ENCODE results near the gene SRC.

The SRC gene

DNA sequence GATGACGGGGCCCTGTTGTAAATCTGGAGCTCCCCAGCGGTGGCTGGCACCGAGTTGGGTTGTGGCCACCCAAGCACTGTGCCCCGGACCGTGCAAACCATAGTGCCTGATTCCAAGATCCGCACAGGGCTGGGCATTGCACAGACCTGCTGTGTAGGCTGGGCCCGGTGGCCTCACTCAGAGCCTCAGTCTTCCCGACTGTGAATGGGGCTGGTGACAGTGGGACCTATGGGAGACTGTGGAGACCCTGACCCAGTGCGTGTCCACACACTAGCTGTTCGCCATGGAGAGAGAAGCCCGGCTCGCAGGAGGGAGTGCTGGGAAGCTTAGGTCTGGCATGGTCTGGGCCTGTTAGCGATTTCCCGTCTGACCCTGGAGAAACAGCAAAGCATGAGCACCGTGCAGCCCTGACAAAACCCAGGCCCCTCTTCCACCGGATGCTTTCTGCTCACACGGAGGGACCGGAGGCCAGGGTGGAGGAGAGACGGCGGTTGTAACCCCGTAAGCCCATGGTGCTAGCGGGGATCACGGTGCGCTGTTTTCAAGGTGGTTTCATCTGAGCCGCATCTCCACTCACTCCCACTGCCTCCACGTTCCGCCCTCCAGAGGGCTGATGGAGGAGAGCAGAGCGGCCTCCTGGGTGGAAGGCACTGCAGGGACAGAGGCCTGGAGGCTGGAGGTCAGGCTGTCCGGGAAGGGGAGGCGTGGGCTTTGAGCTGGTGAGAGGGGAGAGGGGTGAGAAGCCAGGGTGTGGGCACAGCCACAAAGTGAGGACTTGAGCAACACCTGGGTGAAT, 52.2 kb downstream of the SRC start:
- DNase-seq: no peak

DNA sequence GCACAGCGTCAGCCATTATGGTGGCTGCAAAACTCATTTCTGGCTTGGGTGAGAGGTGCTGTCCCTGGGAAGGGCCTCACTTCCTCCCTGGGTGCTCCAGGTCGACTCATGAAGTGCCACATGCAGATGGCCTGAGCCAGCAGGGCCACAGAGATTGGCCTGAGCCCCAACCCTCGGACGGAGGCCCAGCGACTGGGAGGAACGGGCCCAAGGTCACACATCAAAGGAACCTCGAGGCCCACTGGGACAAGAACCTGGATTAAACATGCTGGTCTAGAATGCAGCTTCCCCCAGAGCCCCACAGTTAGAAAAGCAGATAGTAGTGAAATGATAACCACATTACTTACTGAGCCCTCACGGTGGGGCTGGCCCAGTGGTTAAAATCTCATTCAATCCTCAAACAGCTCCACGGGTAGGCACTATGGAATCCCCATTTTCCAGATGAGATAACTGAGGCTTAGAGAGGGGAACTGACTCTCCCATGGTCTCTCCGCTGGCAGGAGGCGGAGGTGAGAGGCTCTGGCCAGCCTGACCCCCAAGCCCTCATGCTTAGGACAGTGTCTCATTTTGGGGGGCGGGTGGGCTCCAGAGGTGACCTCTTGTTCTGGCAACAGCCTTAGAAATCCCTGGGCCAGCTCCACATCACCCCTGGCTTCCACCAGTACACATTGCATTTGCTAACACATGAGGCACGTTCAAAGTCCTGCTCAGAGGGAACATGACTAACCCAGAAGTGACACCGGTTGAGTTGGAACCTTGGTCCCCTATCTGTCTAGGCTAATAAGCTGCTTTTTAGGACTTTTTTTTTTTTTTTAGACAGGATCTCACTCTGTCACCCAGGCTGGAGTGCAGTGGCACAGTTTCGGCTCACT, 53.0 kb downstream of the SRC start:
- DNase-seq: no peak

GRCh38 chr20:37401282-37401929, 55.5 kb downstream of the SRC start:
- DNase-seq: no peak

GRCh38 chr20:37401930-37402675, 56.2 kb downstream of the SRC start:
- no peak for DNase-seq

- DNase-seq: no peak
Observed at GRCh38 chr20:37403107-37404033, 57.4 kb downstream of the SRC start.

DNA sequence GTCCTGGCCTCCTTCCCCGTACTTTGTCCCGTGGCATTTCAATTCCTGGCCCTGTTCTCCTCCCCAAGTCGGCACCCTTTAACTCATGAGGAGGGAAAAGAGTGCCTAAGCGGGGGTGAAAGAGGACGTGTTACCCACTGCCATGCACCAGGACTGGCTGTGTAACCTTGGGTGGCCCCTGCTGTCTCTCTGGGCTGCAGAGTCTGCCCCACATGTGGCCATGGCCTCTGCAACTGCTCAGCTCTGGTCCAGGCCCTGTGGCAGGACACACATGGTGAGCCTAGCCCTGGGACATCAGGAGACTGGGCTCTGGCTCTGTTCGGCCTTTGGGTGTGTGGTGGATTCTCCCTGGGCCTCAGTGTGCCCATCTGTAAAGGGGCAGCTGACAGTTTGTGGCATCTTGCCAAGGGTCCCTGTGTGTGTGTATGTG, 58.5 kb downstream of the SRC start:
- no peak for DNase-seq

- no peak for DNase-seq
Observed at GRCh38 chr20:37405351-37405897, 59.5 kb downstream of the SRC start.

- DNase-seq: no peak
Observed at GRCh38 chr20:37406010-37406998, 60.4 kb downstream of the SRC start.

DNA sequence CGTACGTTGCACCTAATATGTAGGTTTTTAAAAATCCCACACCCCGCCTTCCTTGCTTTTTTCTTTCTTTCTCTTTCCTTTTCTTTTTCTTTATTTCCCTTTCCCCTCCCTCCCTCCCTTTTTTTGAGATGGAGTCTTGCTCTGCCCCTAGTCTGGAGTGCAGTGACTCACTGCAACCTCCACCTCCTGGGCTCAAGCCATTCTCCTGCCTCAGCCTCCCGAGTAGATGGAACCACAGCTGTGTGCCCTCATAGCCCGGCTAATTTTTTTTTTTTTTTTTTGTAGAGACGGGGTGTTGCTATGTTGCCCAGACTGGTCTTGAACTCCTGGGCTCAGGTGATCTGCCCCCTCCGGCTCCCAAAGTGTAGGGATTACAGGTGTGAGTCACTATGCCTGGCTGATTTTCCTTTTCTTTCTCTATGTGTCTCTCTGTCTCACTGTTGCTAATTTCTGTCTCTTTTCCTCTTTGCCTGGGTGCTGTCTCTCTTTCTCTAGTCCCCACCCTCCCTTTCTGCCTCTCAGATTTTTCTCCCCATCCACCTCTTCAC, 61.2 kb downstream of the SRC start:
- DNase-seq: no peak

DNA sequence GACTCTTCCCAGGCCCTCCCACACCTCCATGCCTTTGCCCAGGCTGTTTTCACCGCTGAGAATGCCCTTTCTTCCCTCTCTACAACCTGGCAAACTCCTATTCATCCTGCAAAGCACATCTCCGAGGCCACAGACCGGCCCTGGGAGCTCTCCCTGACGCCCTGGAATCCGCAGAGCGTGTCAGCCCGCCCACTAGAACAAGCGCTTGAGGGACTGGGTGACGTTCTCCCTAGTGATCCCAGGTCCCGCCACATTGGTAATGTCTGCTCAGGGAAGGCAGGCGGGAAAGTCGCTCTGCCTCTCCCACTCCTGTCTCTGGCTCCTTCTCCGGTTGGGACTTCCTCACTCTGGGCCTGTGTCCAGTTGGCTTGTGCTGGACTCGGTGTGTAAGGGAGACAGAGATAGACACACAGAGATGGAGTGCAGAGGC, 61.6 kb downstream of the SRC start:
- DNase-seq: no peak

GRCh38 chr20:37408302-37409193, 62.6 kb downstream of the SRC start:
- DNase-seq: no peak

- no peak for DNase-seq
Observed at GRCh38 chr20:37411408-37412219, 65.7 kb downstream of the SRC start.

DNA sequence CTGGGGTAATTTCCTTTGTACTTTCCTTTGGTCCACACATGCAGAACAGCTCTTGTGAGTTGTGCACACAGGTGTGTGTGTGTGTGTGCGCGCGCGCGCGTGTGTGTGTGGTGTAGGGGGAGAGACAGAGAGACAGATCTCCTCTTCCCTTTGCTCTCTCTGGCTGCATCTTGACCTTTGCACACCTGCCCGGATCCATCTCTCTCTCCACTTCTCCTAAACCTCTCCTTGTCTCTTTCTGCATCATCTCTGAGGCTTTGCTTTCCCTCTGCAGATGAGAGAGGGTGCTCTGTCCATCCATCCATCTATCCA, 67.0 kb downstream of the SRC start:
- DNase-seq: peak; percentile 27

DNA sequence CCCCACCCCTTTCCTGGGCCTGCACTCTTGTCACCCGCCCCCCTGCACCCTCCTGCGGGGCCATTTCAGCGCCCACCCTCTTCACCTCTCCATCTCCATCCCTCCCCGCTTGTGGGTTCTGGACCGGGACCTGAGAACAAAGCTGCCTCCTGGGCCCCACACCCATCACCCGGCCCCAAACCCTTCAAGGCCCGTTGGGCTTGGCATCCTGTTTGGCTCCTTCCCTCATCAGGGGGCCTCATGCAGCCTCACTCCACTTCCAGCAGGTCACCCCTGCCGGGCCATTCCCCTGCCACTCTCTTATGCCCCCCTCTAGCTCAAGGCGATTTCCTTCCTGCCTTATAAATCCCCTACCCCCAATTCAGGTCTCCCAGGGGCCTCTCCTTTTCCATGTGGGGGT, 67.4 kb downstream of the SRC start:
- no peak for DNase-seq

DNA sequence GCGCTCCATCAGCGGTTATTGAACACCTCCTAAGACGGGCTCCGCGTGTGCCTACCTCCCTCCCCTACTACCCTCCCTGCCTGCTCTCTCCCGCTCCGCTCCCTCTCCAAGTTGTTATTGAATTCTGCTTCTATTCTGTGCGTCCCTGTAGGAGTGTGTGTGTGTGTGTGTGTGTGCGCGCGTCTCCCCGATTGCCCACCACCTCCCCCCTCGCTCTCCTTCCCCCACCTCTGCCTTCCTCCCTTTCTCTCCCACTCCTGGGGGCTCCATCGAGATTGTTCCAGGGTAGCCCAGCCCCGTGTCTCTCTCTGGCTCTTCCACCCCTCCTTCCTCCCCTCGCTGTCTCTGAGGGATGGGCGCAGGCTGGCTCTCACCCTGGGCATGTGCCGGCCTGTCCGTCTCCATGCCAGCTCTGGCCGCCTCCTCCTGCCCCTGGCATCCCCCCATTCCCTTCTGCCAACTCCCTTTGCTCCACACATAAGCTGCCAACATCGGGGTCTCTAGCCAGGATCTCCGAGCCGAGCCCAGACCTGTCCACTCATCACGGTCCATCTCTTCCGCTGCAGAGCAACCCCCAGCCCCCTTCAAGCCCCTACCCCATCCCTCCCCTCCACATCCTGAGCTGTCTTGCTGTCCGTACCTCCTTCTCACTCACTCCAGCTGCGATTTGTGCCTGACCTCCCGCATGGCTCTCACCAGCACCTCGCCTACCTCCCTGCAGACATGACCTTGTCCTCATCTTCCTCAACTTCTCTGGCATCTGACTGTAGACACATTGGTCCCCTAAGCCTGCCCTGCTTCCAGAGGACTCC, 68.5 kb downstream of the SRC start:
- DNase-seq: peak; percentile 41

- DNase-seq: no peak
Observed at GRCh38 chr20:37415118-37416085, 69.5 kb downstream of the SRC start.

Data from NCI-H1417 treated with DMSO at 0.1 percent for 48 hours (cell line).